GM12801 (cell line): ENCODE data around the gene ZNRD2.

Experiments
- CTCF ChIP-seq: IDR thresholded peaks from one replicate; pipeline ENCODE4 v1.5.1; 2011; ENCODE audit warnings: control low read depth; ENCODE audit not compliant: insufficient read length; ENCODE audit errors: extremely low read depth

Gene ZNRD2

GRCh38 chr11:65573391-65574079, 3.3 kb downstream of the ZNRD2 start:
- TF ChIP-seq CTCF: no peak

DNA sequence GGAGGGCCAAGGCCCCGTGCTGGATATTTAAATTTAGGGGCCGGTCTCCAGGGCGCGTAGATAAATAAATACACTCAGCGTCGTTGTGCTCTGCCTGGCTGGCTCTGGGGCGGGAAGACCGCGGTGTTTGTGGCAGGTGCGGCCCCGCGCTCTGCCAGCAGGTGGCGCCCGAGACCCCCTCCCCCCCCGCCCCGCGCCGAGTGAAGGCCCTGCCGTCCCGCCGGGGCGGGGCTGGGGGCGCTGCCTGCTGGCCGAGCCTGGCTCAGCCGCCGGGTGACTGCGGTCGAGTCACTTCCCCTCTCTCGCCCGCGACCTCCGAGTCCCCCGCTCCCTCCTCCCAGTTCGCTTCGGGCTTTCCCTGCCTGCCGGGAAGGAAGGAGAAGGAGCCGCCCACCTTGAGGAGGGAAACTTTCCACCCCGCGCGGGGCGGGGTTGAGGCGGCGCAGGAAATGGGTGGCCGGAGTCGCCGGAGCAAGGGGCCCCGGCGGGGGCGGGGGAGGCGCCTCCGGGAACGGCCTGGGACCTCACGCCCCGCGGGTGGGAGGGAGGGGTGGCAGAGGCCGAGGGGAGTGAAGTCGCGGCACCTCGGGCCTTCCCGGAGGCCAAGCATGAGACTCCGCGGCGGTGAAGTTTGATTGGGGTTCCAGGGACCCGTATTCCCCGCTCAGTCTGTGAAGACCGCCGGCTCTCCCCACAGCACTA, 4.0 kb downstream of the ZNRD2 start:
- no peak for TF ChIP-seq CTCF

GRCh38 chr11:65574811-65575567, 4.7 kb downstream of the ZNRD2 start:
- no peak for TF ChIP-seq CTCF

GRCh38 chr11:65575568-65576231, 5.4 kb downstream of the ZNRD2 start, which contains the start of gene EHBP1L1:
TSS of gene EHBP1L1 (plus strand) at chr11:65576053. CDS start at chr11:65576303, 250 bp downstream.
- TF ChIP-seq CTCF: no peak

- TF ChIP-seq CTCF: no peak
Observed at GRCh38 chr11:65576232-65576866, 6.1 kb downstream of the ZNRD2 start.

GRCh38 chr11:65576867-65577755, 6.8 kb downstream of the ZNRD2 start:
- TF ChIP-seq CTCF: no peak
